ENCODE results near the gene KLHL28. TPM values are rescaled to one million over a fixed set of nuclear protein-coding genes. Genes with fewer than 3 reads are reported as not detected.

The KLHL28 gene, protein sequence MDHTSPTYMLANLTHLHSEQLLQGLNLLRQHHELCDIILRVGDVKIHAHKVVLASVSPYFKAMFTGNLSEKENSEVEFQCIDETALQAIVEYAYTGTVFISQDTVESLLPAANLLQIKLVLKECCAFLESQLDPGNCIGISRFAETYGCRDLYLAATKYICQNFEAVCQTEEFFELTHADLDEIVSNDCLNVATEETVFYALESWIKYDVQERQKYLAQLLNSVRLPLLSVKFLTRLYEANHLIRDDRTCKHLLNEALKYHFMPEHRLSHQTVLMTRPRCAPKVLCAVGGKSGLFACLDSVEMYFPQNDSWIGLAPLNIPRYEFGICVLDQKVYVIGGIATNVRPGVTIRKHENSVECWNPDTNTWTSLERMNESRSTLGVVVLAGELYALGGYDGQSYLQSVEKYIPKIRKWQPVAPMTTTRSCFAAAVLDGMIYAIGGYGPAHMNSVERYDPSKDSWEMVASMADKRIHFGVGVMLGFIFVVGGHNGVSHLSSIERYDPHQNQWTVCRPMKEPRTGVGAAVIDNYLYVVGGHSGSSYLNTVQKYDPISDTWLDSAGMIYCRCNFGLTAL
- total RNA-seq, result 7.7 and 13.2 TPM in 2 replicates

GRCh38 chr14:44961554-44962333, at the start of gene KLHL28, which contains the start of gene TOGARAM1:
Gene KLHL28 (minus strand): TSS chr14:44961947. CDS start chr14:44945928, 16,019 bp downstream.
Gene TOGARAM1 (plus strand): TSS chr14:44962190. CDS start chr14:44962422, 232 bp downstream.

Other genes with a start within 250 kb of the KLHL28 start
- 18.9 and 21.5 TPM in 2 replicates for gene TOGARAM1, start 243 bp upstream of the KLHL28 start, total RNA-seq
- gene PRPF39, start 122.2 kb upstream of the KLHL28 start, total RNA-seq, result 31.5 and 42.8 TPM in 2 replicates
- gene FKBP3, start 172.5 kb upstream of the KLHL28 start, total RNA-seq, result 28.4 and 35.5 TPM in 2 replicates
- gene FANCM, start 174.0 kb upstream of the KLHL28 start, total RNA-seq, result 6.2 and 12.3 TPM in 2 replicates

Measured in uterine smooth muscle cell (primary cell).